ENCODE data around the gene KCNIP3. TPM values are rescaled to one million over a fixed set of nuclear protein-coding genes. Genes with fewer than 3 reads are reported as not detected.
A peak's percentile ranks its signal among the peaks of the same experiment; 100 is the strongest.

KCNIP3 gene
- total and polyA plus RNA-seq, 8 donors, result 3.2 to 12.6 (median 7.7) TPM

- intact Hi-C loops (cut with DNase I), result no loop called here
- Histone ChIP-seq H3K27ac (peak overlapping the region; percentile 39 to 70), H3K4me1 (peaks cover 0 to 20% of the 10 kb centered on the region in 2 donors), H3K9me3 (no peaks in the 10 kb centered on the region), H3K27me3 (peaks cover 7 to 77% of the 10 kb centered on the region in 2 donors), H3K4me3 (peak overlapping the region; percentile 58 to 59), H3K36me3 (no peaks in the 10 kb centered on the region)
- ATAC-seq, result peak; percentile 84
- DNase-seq, result peak; percentile 25 to 84 (median 55)
- TF ChIP-seq CTCF (IDR thresholded peaks at IDR 0.05), result no peak
These were observed 49.1 kb downstream of the KCNIP3 start for GRCh38 chr2:95346231-95346737.

- Histone ChIP-seq H3K36me3 (no peaks in the 10 kb centered on the region), H3K4me1 (peaks cover 0 to 20% of the 10 kb centered on the region in 2 donors), H3K4me3 (peak overlapping the region; percentile 5 to 58), H3K27ac (no peak overlapping the region), H3K27me3 (peaks cover 7 to 77% of the 10 kb centered on the region in 2 donors), H3K9me3 (no peaks in the 10 kb centered on the region)
- TF ChIP-seq CTCF (IDR thresholded peaks at IDR 0.05), result no peak
- intact Hi-C loops (cut with DNase I), result no loop called here
- ATAC-seq, result no peak
- peak in 3 of 4 donors; percentile 9 to 81 (median 30) for DNase-seq
These were observed 49.9 kb downstream of the KCNIP3 start for GRCh38 chr2:95346738-95347671.

GRCh38 chr2:95347681-95348608, 50.8 kb downstream of the KCNIP3 start:
- Histone ChIP-seq H3K27ac (no peak overlapping the region), H3K4me3 (no peak overlapping the region), H3K9me3 (no peaks in the 10 kb centered on the region), H3K27me3 (peaks cover 7 to 68% of the 10 kb centered on the region in 2 donors), H3K36me3 (no peaks in the 10 kb centered on the region), H3K4me1 (peaks cover 0 to 20% of the 10 kb centered on the region in 2 donors)
- ATAC-seq (no peak), DNase-seq (peak in 2 of 4 donors; percentile 29 to 63)
- intact Hi-C loops (cut with DNase I), result no loop called here
- TF ChIP-seq CTCF (IDR thresholded peaks at IDR 0.05), result no peak

- no peak for TF ChIP-seq CTCF (IDR thresholded peaks at IDR 0.05)
- no peaks in the 10 kb centered on the region for H3K36me3 ChIP-seq
- peaks cover 7 to 59% of the 10 kb centered on the region in 2 donors for H3K27me3 ChIP-seq
- H3K4me3 ChIP-seq, result no peak overlapping the region
- no peak for ATAC-seq
- H3K4me1 ChIP-seq, result peaks cover 0 to 20% of the 10 kb centered on the region in 2 donors
- intact Hi-C loops (cut with DNase I), result no loop called here
- H3K27ac ChIP-seq, result no peak overlapping the region
- no peaks in the 10 kb centered on the region for H3K9me3 ChIP-seq
- peak in 3 of 4 donors; percentile 16 to 37 (median 26) for DNase-seq
These were observed 51.7 kb downstream of the KCNIP3 start for GRCh38 chr2:95348609-95349567.

Measured in left lung (tissue), 10 donors.